GM12872 (cell line): ENCODE results near the gene SMARCC1.

Experiments
- CTCF ChIP-seq: IDR thresholded peaks from 3 replicates; pipeline ENCODE4 v1.5.1; 2011; ENCODE audit warnings: low read depth, mild to moderate bottlenecking, low read length, moderate library complexity; ENCODE audit not compliant: insufficient read depth

SMARCC1 gene

GRCh38 chr3:47711596-47711995 is 70.1 kb downstream of the SMARCC1 start:
- TF ChIP-seq CTCF = no peak

- TF ChIP-seq CTCF = no peak
Measured at GRCh38 chr3:47705391-47705790, 76.3 kb downstream of the SMARCC1 start.

GRCh38 chr3:47704237-47704612 is 77.5 kb downstream of the SMARCC1 start:
- no peak for TF ChIP-seq CTCF

- TF ChIP-seq CTCF = no peak
Measured at GRCh38 chr3:47701388-47701787, 80.3 kb downstream of the SMARCC1 start.

GRCh38 chr3:47692158-47692557 is 89.5 kb downstream of the SMARCC1 start:
- TF ChIP-seq CTCF = no peak

GRCh38 chr3:47688488-47688887 is 93.2 kb downstream of the SMARCC1 start:
- TF ChIP-seq CTCF = no peak

GRCh38 chr3:47685037-47685436 is 96.7 kb downstream of the SMARCC1 start:
- no peak for TF ChIP-seq CTCF

GRCh38 chr3:47681016-47681415 is 100.7 kb downstream of the SMARCC1 start:
- TF ChIP-seq CTCF = no peak
